ENCODE results near the gene CDC27. TPM values are rescaled to one million over a fixed set of nuclear protein-coding genes. Genes with fewer than 3 reads are reported as not detected.

The CDC27 gene
- total RNA-seq, 1 donor from 2014 or later, result 137 TPM

- no peak for TF ChIP-seq CTCF (IDR thresholded peaks at IDR 0.05; ENCODE audit: insufficient read depth, low read depth, low read length)
- TF ChIP-seq EZH2 (IDR thresholded peaks at IDR 0.05; ENCODE audit: insufficient read depth, low read length), result no peak
These were observed 48.7 kb upstream of the CDC27 start for GRCh38 chr17:47237841-47238240.

GRCh38 chr17:47235923-47236322 lies 46.8 kb upstream of the CDC27 start:
- DNase-seq (ENCODE audit: low read depth), result no peak
- H3K36me3 Mint-ChIP-seq (ENCODE audit: low read depth, unreplicated experiment), result no peaks in the 10 kb centered on the region
- H3K36me3 ChIP-seq (ENCODE audit: insufficient read depth, low read length), result no peaks in the 10 kb centered on the region
- no peak overlapping the region for H2AFZ ChIP-seq (ENCODE audit: low read depth, low read length)
- H3K27me3 Mint-ChIP-seq (ENCODE audit: low read depth, unreplicated experiment), result peaks cover 2% of the 10 kb centered on the region
- H3K9ac ChIP-seq (ENCODE audit: low read length), result no peak overlapping the region
- no peak for FAIRE-seq
- no peaks in the 10 kb centered on the region for H4K20me1 ChIP-seq (ENCODE audit: insufficient read depth, low read length)
- H3K4me1 Mint-ChIP-seq (ENCODE audit: low read depth, unreplicated experiment), result peaks cover 15% of the 10 kb centered on the region
- H3K27ac ChIP-seq (ENCODE audit: low read depth, low read length), result no peak overlapping the region
- H3K79me2 ChIP-seq (ENCODE audit: insufficient read depth, low read length), result no peaks in the 10 kb centered on the region
- TF ChIP-seq EZH2 (IDR thresholded peaks at IDR 0.05; ENCODE audit: insufficient read depth, low read length) (no peak), CTCF (IDR thresholded peaks at IDR 0.05; ENCODE audit: insufficient read depth, low read depth, low read length) (no peak)
- H3K9me3 Mint-ChIP-seq (ENCODE audit: unreplicated experiment), result no peaks in the 10 kb centered on the region
- H3K4me3 ChIP-seq (ENCODE audit: insufficient read depth, low read depth, low read length), result no peak overlapping the region
- no peak overlapping the region for H3K27ac Mint-ChIP-seq (ENCODE audit: unreplicated experiment)
- H3K4me2 ChIP-seq (ENCODE audit: low read length), result no peak overlapping the region
- no peak overlapping the region for H3K4me3 Mint-ChIP-seq (ENCODE audit: unreplicated experiment)
- H3K27me3 ChIP-seq (ENCODE audit: insufficient read depth, low read length), result no peaks in the 10 kb centered on the region
- peaks cover 19% of the 10 kb centered on the region for H3K4me1 ChIP-seq (ENCODE audit: insufficient read depth, low read length)
- H3K9me3 ChIP-seq (ENCODE audit: insufficient read depth, low read depth, low read length), result peaks cover 5% of the 10 kb centered on the region

More at GRCh38 chr17:47237841-47238240, 48.7 kb upstream of the CDC27 start:
- Histone ChIP-seq H3K4me3 (ENCODE audit: insufficient read depth, low read depth, low read length) (no peak overlapping the region), H3K9ac (ENCODE audit: low read length) (no peak overlapping the region), H3K27me3 (ENCODE audit: insufficient read depth, low read length) (no peaks in the 10 kb centered on the region), H2AFZ (ENCODE audit: low read depth, low read length) (no peak overlapping the region), H3K27ac (ENCODE audit: low read depth, low read length) (no peak overlapping the region), H3K36me3 (ENCODE audit: insufficient read depth, low read length) (no peaks in the 10 kb centered on the region), H3K4me1 (ENCODE audit: insufficient read depth, low read length) (peaks cover 21% of the 10 kb centered on the region), H3K4me2 (ENCODE audit: low read length) (no peak overlapping the region), H3K79me2 (ENCODE audit: insufficient read depth, low read length) (no peaks in the 10 kb centered on the region), H3K9me3 (ENCODE audit: insufficient read depth, low read depth, low read length) (peaks cover 5% of the 10 kb centered on the region), H4K20me1 (ENCODE audit: insufficient read depth, low read length) (no peaks in the 10 kb centered on the region)
- FAIRE-seq (no peak), DNase-seq (ENCODE audit: low read depth) (no peak)
- peaks cover 2% of the 10 kb centered on the region for H3K9me3 Mint-ChIP-seq (ENCODE audit: unreplicated experiment)
- H3K4me1 Mint-ChIP-seq (ENCODE audit: low read depth, unreplicated experiment), result peaks cover 17% of the 10 kb centered on the region
- no peak overlapping the region for H3K4me3 Mint-ChIP-seq (ENCODE audit: unreplicated experiment)
- no peaks in the 10 kb centered on the region for H3K36me3 Mint-ChIP-seq (ENCODE audit: low read depth, unreplicated experiment)
- no peaks in the 10 kb centered on the region for H3K27me3 Mint-ChIP-seq (ENCODE audit: low read depth, unreplicated experiment)
- no peak overlapping the region for H3K27ac Mint-ChIP-seq (ENCODE audit: unreplicated experiment)

- Histone ChIP-seq H3K27me3 (ENCODE audit: insufficient read depth, low read length) (no peaks in the 10 kb centered on the region), H4K20me1 (ENCODE audit: insufficient read depth, low read length) (no peaks in the 10 kb centered on the region), H3K36me3 (ENCODE audit: insufficient read depth, low read length) (no peaks in the 10 kb centered on the region), H3K4me1 (ENCODE audit: insufficient read depth, low read length) (peaks cover 15% of the 10 kb centered on the region), H3K4me3 (ENCODE audit: insufficient read depth, low read depth, low read length) (no peak overlapping the region), H3K27ac (ENCODE audit: low read depth, low read length) (no peak overlapping the region), H3K4me2 (ENCODE audit: low read length) (no peak overlapping the region), H3K9ac (ENCODE audit: low read length) (no peak overlapping the region), H2AFZ (ENCODE audit: low read depth, low read length) (no peak overlapping the region), H3K9me3 (ENCODE audit: insufficient read depth, low read depth, low read length) (peaks cover 5% of the 10 kb centered on the region), H3K79me2 (ENCODE audit: insufficient read depth, low read length) (no peaks in the 10 kb centered on the region)
- peaks cover 2% of the 10 kb centered on the region for H3K27me3 Mint-ChIP-seq (ENCODE audit: low read depth, unreplicated experiment)
- no peak overlapping the region for H3K4me3 Mint-ChIP-seq (ENCODE audit: unreplicated experiment)
- DNase-seq (ENCODE audit: low read depth) (no peak), FAIRE-seq (no peak)
- H3K4me1 Mint-ChIP-seq (ENCODE audit: low read depth, unreplicated experiment), result peaks cover 13% of the 10 kb centered on the region
- H3K27ac Mint-ChIP-seq (ENCODE audit: unreplicated experiment), result no peak overlapping the region
- H3K9me3 Mint-ChIP-seq (ENCODE audit: unreplicated experiment), result no peaks in the 10 kb centered on the region
- no peaks in the 10 kb centered on the region for H3K36me3 Mint-ChIP-seq (ENCODE audit: low read depth, unreplicated experiment)
- TF ChIP-seq CTCF (IDR thresholded peaks at IDR 0.05; ENCODE audit: insufficient read depth, low read depth, low read length), result no peak
- no peak for TF ChIP-seq EZH2 (IDR thresholded peaks at IDR 0.05; ENCODE audit: insufficient read depth, low read length)
These were observed 46.4 kb upstream of the CDC27 start for GRCh38 chr17:47235506-47235905.
